GM18951 (cell line): ENCODE results near the gene INKA2.

ENCODE experiments used
- POLR2A ChIP-seq: IDR thresholded peaks from 4 replicates; pipeline ENCODE4 v1.6.1; 2011; ENCODE audit warnings: mild to moderate bottlenecking; ENCODE audit not compliant: insufficient read length, insufficient read depth; ENCODE audit errors: extremely low read depth
- in situ Hi-C: fragments of 300-500 bp; cut with MboI; formaldehyde crosslinking; loops from one replicate; pipeline ENCODE4 v1.12.0; 2022; ENCODE audit warnings: low sequenced_read_pairs, mixed read lengths, inconsistent platforms; ENCODE audit not compliant: unreplicated experiment

Gene INKA2

DNA sequence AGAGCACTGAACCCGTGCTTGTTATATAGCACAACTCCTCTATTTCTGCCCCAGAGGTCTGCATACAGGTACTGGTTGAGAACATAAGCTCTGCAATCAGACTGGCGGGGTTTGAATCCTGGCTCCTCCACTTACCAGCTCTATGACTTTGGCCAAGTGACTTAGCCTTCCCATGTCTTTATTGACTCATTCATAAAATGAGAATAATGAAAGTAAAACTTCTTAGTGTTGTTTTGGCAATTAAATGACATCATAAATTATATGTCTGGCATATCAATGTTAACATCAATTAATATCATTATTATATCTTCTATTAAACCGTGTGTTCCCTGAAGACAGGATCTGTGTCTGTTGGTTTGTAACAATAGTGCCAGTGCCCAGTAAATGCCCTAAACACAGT lies 4.3 kb downstream of the INKA2 start:
- no peak for TF ChIP-seq POLR2A
- in situ Hi-C loops = no loop called here

DNA sequence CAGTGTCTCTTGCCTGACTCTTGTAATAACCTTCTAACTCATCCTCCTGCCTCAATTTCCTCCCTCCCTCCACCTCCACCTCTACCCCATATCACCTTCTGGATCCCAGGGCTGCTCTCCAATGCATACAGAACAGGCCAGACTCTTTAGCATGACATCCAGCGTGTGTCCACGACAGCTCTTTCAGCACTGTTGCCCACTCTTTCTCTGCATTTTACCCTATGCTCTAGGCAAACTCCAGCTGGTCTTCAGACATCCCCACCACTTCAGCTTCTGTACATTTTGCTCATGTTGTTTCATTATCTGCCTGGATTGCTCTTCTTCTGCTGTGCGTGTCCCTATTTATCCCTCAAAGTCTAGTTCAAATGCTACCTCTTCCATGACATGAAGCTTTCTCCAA lies 4.8 kb downstream of the INKA2 start:
- TF ChIP-seq POLR2A = no peak
- in situ Hi-C loops = no loop called here

DNA sequence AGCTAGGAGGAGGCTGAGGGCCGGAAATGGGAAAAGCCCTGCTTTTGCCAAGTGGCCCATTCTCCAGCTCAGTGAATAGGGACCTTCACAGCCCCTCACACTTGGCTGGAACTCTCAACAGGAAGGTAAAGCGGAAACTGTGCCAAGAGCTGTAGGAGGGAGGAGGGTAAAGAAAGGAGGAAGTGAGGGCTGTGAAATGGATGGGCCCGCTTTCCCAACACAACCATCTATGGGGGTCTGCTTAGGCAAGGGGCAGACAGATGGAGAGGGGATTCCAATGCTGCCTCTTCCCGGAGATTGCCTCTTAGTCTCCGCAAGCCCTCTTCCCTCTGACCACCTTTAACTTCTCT lies 5.2 kb downstream of the INKA2 start:
- in situ Hi-C loops = no loop called here
- no peak for TF ChIP-seq POLR2A

DNA sequence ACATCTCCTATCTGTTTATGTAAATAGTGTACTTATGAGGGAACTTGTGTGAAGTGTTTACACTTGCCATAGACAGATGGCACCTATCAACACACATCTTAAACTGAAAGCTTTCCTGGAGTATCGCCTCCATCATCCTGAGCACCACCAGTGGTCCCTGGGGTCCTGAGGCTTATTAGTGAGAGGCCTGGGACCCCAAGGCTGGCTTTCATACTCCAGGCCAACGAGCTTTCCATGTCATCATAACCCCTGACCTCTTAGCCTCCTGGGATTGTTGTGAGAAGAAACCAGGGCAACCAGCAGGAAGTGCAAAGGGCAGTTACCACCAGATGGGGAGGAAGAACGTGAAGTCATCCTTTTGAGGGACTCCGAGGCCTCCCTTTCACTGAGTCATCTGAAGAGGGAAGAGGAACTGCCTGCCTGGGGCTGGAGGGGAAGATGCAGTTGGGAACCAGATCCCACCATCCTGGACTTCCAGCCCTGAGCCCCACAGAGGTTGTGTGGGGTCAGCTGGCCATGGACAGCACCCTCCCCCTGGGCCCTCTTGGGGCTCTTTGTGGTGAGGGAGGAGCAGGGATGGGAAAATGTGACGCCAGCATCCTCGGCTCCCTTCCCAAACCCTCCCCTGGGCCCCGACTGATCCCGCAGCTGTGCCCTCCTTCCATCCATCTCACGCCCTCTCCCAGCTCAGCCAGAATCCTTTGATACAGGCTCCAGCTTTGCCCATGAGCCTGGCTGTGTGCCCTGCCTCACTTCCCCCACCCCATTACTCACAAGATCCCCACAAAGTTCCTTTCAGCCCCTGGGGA lies 5.8 kb downstream of the INKA2 start:
- no peak for TF ChIP-seq POLR2A
- in situ Hi-C loops = no loop called here

DNA sequence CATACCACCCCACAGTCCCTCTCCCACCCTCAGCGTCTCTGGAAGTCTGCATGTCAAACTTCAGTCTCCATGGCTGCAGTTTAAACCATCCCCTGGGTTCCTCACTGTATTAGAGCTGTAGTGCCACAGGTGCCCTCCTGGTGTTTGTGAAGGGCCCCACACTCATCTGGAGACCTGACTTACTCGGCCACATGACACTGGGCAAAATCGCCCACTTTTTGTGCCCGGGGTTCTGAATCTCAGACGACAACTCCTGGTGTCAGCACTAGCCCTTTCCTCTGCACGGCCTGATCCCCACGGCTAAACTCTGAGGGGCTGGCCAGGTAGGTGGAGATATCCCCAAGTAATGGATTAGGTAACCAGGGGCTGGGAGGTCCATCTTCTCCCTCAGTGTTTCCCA lies 6.5 kb downstream of the INKA2 start:
- in situ Hi-C loops = no loop called here
- TF ChIP-seq POLR2A = no peak

DNA sequence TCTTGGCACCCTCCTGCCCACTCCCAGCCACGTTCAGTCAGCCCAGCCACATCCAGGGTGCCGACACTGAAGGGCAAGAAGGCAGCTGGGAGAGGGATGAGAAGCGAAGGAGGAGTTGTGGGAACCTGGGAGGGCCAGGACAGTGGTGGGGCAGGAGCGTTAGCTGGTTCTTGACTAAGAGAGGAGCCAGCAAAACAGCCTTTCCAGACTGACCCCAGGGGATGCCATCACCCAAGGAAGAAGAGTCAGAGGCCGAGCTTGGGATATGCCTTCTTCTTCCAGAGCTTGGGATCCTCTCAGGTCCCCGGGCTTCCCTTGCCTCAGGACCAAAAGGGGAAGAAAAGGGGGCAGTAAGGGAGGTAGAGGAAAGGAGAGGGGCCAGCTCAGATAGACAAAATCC lies 7.2 kb downstream of the INKA2 start:
- in situ Hi-C loops = no loop called here

DNA sequence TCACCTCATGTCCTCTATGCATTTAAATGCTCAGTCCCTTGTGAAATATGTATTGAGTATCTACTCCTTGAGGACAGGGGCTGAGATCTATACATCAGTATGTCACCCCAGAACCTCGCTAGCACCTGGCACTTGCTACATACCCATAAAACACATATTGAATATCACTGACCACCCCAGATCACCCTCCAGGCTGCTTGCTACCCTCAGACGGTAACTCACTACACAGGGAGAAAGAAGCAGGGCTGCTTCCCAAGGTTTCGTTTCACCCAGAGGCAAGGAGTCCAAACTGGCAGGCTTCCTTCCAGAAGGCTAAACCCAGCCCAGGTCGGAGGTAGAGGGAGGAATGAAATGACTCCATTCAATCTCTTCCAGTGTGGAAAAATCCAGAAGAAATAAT lies 8.5 kb downstream of the INKA2 start:
- no peak for TF ChIP-seq POLR2A
- in situ Hi-C loops = no loop called here

More for the DNA sequence above, 7.2 kb downstream of the INKA2 start:
- TF ChIP-seq POLR2A = no peak

DNA sequence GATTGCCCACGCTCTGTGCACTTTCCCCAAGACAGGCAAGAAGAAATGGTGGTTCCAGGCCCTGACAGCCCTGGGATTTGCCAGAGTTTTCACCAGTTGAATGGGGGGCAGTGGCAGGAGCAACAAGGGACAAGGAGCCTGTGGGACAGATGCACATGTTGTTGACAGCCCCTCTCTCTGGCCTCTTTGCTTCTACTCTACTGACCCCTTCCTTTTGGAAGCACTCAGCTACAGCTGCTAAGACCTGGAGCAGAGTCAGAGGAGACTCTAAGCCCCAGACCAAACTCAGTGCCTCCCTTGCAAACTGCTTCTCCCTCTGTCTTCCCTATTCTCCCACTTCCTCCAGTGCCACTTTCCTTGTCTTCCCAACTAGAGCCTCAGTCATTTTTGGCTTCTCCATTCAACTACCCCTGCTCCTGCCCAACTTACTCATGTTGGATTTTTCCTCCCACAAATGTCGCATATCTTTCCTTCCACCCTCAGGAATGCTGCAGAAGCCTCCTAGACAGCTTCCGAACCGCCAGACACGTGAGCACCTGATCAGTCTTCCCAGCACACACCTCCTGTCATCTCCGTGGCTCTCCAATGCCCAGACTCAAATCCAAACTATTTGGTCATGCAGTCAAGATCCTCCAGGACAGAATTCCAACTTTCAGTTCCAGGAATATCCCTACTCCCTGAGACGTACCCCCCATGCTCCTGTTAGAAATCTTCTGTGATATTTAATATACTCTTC lies 9.1 kb downstream of the INKA2 start:
- TF ChIP-seq POLR2A = no peak

DNA sequence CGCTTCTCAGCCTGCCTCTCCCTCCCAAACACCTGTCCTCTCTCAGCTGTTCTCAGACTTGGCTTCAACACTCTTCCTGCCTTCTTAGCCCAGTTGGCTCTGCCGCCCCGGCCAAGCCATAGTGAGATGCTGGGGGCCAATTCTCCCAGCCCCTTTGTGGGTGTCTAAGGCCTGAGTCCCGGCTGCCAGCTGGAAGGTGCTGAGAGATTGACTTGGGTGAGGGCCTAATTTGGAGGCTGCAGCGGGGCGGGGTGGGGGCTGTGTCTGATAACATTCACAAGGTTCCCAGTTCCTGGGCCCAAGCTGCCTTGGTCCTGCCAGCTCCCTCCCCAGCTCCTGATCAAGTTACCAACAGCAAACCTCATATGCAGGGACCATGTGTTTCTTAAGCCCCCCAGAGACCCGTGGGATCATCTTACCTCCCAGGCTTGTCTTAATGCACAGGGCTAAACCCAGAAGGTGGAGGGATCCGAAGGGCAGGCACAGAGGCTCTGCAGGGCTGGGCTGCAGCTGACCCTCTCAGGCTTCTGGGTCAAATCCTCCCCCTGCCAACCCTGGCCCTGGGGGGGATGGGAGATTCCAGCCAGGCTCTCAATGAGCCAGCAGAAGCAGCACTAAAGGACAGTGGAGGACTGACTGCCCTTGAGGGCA lies 9.8 kb downstream of the INKA2 start:
- TF ChIP-seq POLR2A = no peak
- in situ Hi-C loops = no loop called here

More for the DNA sequence above, 9.1 kb downstream of the INKA2 start:
- in situ Hi-C loops = no loop called here

DNA sequence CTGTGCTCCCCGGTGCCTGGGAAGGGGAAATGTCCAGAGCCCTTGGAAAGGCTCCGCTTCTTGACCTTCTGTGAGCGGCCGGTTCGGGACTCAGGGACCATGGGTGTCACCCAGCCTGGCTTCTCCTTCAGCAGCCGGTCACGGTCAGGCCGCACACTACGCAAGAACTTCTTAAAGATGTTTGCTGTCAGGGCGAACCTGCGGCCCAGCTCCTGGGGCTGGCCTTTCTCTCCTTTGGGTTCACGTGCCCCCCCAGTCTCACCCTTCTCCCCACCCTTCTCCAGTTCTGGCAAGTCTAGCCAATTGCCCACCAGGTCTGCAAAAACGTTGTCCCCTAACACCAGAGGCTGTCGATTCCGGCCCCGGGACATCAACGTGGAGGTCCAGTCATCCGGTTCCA lies 12.1 kb downstream of the INKA2 start:
- no peak for TF ChIP-seq POLR2A
- in situ Hi-C loops = no loop called here

DNA sequence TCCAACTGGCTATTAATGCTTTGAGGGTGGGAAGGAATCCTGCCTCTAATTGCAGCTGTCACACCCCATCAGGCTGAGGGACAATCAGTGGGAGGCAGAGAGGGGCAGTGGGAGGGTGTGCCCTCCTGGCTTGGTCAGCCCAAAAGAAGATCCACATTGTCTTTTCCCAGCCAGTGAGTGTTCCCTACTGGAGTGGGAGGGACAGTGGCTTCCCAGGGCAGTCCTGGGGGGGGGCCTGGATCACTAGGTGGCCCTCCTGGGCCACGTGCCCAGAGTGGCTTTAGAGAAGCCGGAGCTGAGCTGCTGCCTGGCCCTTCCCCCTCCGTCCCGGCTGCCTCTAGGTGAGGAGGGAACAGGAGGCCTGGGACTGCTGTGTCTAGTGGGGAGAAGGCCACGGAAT lies 14.0 kb downstream of the INKA2 start:
- TF ChIP-seq POLR2A = no peak
- in situ Hi-C loops = no loop called here

DNA sequence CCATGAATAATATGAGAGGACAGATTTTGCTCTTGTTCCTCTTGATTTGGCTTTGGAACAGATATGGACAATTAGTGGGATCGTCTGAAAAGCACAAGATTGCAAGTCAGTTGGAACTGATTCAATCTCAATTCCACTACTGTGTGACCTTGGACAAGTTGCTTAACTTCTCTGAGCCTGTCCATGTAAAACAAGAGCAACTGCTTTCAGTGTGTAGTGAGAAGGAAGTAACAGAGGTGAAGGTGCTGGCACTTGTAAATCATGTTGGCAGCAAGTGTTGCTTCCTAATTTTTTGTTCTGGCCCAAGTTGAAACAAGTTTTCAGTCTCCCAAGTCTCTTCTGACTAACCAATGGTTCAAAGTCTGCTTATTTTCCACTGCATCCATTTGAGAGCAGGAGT lies 15.3 kb downstream of the INKA2 start:
- in situ Hi-C loops = no loop called here
- TF ChIP-seq POLR2A = no peak

DNA sequence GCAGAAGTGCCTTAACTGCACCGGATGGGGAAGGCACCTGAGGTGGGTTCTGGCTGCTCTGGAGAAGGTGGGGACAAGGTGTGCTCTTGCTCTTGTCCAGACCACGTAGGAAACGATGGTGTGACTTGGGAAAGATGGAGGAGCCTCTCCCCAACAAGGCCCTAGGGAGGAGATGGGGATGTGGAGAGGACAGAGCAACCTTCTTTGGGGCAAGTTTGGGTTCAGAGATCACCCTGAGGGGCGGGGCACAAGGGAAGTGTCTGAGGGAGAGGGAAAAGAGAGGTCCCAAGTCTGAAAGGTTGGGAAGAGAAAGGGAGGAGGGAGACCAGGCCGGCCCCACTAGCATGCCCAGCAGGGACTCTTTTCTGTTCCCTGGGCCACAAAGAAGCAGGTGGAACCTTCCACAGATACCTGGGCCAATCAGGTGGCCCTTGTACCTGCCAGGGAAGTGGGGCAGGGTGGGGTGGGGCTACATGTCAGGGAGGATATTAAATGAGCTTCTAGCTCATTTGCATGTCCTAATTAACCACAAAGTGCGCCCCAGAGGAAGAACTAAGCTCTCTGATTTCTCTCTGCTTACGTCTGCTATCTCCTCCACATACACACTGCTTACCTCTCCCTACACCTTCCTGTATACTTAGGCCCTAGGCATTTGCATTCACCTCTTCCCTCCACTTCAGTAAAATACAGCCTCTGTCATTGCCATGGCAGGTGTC lies 15.9 kb downstream of the INKA2 start:
- in situ Hi-C loops = no loop called here
- no peak for TF ChIP-seq POLR2A
